ACC112 (cell line): ENCODE data around the gene PTPRE.

Experiments
- H2AFZ ChIP-seq: fragments of 200-600 bp; sonication (generic); one replicate; pipeline ENCODE4 v1.6.0; 2017; ENCODE audit warnings: antibody characterized with exemption, low read length; ENCODE audit not compliant: unreplicated experiment
- H3K27ac ChIP-seq: fragments of 200-600 bp; sonication (generic); 2 replicates; pipeline ENCODE4 v1.5.1; 2014; ENCODE audit warnings: low read depth, mild to moderate bottlenecking, antibody characterized with exemption, low read length, moderate library complexity
- H3K27me3 ChIP-seq: fragments of 200-600 bp; sonication (generic); 2 replicates; pipeline ENCODE4 v1.6.1; 2014; ENCODE audit warnings: mild to moderate bottlenecking, antibody characterized with exemption, low read length, moderate library complexity, mixed read lengths; ENCODE audit not compliant: insufficient read depth
- H3K36me3 ChIP-seq: fragments of 200-600 bp; sonication (generic); 2 replicates; pipeline ENCODE4 v1.6.1; 2016; ENCODE audit warnings: mild to moderate bottlenecking, antibody characterized with exemption, low read length, moderate library complexity, mixed read lengths; ENCODE audit not compliant: insufficient read depth
- H3K4me1 ChIP-seq: fragments of 200-600 bp; sonication (generic); one replicate; pipeline ENCODE4 v1.6.1; 2016; ENCODE audit warnings: low read length, mixed read lengths; ENCODE audit not compliant: insufficient read depth, unreplicated experiment, control insufficient read depth
- H3K4me3 ChIP-seq: fragments of 200-600 bp; sonication (generic); 2 replicates; pipeline ENCODE4 v1.5.1; 2014; ENCODE audit warnings: mild to moderate bottlenecking, low read depth, low read length
- H3K79me2 ChIP-seq: fragments of 200-600 bp; sonication (generic); one replicate; pipeline ENCODE4 v1.6.0; 2016; ENCODE audit warnings: low read length; ENCODE audit not compliant: control insufficient read depth, unreplicated experiment, insufficient read depth

Gene PTPRE

DNA sequence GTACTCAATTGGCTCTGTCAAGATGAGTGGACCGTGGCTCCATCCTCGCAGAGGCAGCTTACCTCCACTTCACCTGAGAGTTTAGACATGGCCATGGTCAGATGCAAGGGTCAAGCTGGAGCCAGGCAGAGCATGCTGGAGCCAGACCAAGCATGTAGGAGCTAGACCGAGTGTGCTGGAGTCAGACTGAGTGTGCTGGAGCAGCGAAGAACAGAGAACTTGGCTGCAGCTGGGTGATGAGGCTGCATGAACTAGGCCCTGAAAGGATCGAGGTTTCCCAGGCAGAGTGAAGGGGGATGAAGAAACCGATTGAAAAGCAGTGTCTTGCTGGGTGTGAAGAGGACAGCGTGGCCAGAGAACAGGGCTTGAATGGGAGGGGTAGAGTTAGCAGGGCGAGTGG, 133.2 kb downstream of the PTPRE start:
- H3K4me1 ChIP-seq, result peaks cover 9% of the 10 kb centered on the region
- no peaks in the 10 kb centered on the region for H3K36me3 ChIP-seq
- H2AFZ ChIP-seq, result no peak overlapping the region
- H3K79me2 ChIP-seq, result no peaks in the 10 kb centered on the region
- no peak overlapping the region for H3K27ac ChIP-seq
- no peak overlapping the region for H3K4me3 ChIP-seq
- H3K27me3 ChIP-seq, result no peaks in the 10 kb centered on the region

GRCh38 chr10:128040681-128041080, 133.8 kb downstream of the PTPRE start:
- Histone ChIP-seq H3K27ac (no peak overlapping the region), H3K4me1 (peaks cover 9% of the 10 kb centered on the region), H3K36me3 (no peaks in the 10 kb centered on the region), H3K4me3 (no peak overlapping the region), H3K27me3 (no peaks in the 10 kb centered on the region), H2AFZ (no peak overlapping the region), H3K79me2 (no peaks in the 10 kb centered on the region)

DNA sequence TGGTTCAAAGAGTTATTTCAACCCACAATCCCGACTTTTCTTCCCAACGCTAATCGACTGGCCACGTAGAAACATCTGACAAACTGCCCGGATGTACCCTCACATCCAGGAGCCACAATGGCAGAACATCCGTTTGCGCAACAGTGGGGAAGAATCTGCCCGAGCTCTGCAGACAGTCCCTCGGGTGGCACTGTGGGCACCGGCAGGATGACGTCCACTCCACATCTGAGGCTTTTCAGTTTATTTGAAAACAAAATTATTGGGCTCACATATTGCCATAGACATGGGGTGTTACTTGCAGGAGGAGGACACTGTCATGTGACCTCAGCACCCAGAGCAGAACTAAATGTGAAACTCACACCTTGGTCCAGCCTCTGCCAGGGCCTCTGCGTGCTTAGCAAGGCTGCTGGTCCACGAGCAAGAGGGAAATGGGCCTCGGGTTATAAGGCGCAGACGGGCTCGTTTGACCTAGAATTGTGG, 135.3 kb downstream of the PTPRE start:
- H3K27me3 ChIP-seq, result no peaks in the 10 kb centered on the region
- H3K36me3 ChIP-seq, result no peaks in the 10 kb centered on the region
- no peak overlapping the region for H2AFZ ChIP-seq
- no peak overlapping the region for H3K27ac ChIP-seq
- no peak overlapping the region for H3K4me3 ChIP-seq
- H3K79me2 ChIP-seq, result no peaks in the 10 kb centered on the region
- H3K4me1 ChIP-seq, result peaks cover 4% of the 10 kb centered on the region

DNA sequence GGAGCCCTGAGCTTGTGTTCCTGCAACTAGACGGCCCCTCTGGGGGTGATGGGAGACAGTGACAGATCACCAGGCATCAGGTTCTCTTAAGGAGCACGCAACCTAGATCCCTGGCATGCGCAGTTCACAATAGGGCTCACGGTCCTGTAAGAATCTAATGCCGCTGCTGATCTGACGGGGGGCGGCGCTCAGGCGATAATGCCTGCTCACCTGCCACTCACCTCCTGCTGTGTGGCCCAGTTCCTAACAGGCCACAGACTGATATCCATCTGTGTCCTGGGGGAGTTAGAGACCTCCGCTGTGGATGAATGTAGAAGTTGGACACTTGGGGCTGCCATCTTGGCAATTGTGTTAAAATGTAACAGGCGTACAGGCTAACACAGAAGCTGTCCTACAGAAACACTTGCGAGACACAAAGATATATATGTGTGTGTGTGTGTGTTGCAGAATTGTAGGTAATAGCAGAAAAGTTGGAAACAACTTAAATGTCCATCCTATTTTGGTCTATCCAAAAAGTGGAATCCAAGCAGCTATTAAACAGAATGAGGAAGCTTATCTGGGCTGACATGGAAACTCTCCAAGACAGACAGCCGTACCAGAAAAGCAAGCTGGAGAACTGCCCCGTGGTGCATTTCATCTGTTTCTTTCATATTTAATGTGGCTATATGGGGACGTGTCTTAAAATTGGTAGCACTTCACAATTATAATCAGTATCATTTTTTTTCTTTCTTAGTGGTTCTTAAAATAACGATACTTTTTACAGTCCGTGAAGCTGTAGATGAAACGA, 136.5 kb downstream of the PTPRE start:
- Histone ChIP-seq H3K27me3 (no peaks in the 10 kb centered on the region), H3K27ac (no peak overlapping the region), H3K4me3 (no peak overlapping the region), H3K4me1 (peaks cover 4% of the 10 kb centered on the region), H3K79me2 (no peaks in the 10 kb centered on the region), H2AFZ (no peak overlapping the region), H3K36me3 (no peaks in the 10 kb centered on the region)

- no peaks in the 10 kb centered on the region for H3K36me3 ChIP-seq
- H3K27ac ChIP-seq, result no peak overlapping the region
- H2AFZ ChIP-seq, result no peak overlapping the region
- no peaks in the 10 kb centered on the region for H3K27me3 ChIP-seq
- no peak overlapping the region for H3K4me3 ChIP-seq
- peaks cover 4% of the 10 kb centered on the region for H3K4me1 ChIP-seq
- H3K79me2 ChIP-seq, result no peaks in the 10 kb centered on the region
Measured at GRCh38 chr10:128044186-128044585, 137.3 kb downstream of the PTPRE start.

DNA sequence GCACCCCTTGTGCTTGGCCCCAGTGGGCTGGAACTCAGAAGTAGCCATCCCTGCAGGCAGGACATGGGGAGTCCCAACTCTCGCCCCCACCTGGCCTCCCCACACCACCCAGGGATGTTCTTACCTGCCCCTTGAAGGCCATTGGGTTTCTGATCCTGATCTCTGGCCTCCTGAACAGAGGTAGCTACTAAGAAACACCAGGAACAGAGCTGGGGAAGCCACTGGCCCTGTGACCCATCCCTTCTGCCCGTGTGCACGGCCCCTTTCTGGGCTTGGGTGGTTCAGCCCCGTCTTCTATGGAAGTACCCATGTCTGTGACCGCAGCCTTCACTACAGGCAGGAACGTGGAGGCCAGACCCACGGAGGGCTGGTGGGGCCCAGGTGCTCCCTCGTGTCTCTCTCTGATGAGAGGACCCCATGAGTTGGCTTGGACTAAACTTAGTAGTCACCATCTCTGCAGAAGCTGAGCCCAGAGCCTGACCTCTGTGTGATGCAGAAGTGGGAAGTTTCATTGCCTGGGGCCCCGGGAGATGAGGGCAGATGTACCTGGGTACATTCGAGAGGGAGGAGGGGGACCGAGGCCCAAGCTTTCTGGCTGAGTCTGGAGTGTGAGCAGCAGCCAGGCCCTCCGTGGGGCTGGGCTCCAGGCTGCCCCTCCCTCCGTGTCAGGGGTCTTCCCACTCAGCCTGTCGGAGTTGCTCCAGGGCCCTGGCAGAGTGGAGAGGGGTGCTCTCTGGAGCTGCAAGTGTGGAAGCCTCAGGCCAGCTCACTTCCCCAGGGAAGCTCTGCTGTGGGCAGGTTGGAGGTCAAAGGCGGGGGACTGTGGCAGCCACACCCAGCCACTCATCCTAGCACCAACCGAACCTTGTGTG, 138.3 kb downstream of the PTPRE start:
- no peak overlapping the region for H2AFZ ChIP-seq
- H3K79me2 ChIP-seq, result no peaks in the 10 kb centered on the region
- H3K4me3 ChIP-seq, result no peak overlapping the region
- H3K27ac ChIP-seq, result no peak overlapping the region
- H3K27me3 ChIP-seq, result no peaks in the 10 kb centered on the region
- H3K36me3 ChIP-seq, result no peaks in the 10 kb centered on the region
- H3K4me1 ChIP-seq, result peaks cover 4% of the 10 kb centered on the region

GRCh38 chr10:128045833-128046120, 138.9 kb downstream of the PTPRE start:
- Histone ChIP-seq H3K27ac (no peak overlapping the region), H3K36me3 (no peaks in the 10 kb centered on the region), H3K79me2 (no peaks in the 10 kb centered on the region), H3K27me3 (no peaks in the 10 kb centered on the region), H3K4me1 (peaks cover 7% of the 10 kb centered on the region), H2AFZ (no peak overlapping the region), H3K4me3 (no peak overlapping the region)

DNA sequence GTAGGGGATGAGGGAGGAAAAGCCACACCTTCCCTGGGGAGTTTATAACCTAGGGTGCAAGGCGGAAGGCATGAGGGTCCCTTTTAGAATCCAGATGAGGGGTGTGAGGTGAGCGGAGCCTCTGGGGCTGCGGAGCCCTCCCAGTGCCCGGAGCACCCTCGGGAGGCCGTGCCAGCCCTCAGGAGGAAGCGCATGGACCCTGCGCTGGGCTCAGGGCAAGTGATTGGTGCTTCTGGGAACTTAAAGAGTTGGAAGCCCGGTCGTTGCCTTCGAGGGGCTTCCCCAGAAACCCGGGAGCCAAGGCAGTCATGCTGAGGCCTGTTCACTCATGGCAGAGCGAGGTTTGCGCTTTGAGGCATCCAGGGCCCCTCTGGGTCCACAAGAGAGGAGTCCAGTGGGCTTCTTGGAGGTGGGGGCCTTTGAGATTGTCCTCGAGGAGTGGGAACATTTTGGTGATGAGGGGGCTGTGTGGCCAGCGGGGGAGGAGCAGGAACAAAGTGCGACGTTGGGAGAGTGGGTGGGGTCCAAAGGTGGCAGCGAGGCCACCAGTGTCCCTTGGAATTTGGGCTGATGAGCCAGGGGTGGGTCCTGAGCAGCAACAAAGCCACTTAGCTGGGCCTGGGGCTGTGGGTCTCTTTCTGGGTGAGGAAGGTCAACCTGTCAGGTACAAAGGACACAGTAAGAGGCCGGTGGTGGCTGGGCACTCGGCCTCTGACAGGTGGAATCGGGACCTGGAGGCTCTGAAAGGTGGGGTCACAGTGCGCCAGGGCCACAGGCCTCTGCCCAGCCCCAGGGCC, 139.5 kb downstream of the PTPRE start:
- H3K4me3 ChIP-seq, result no peak overlapping the region
- H3K27me3 ChIP-seq, result no peaks in the 10 kb centered on the region
- H3K36me3 ChIP-seq, result no peaks in the 10 kb centered on the region
- H3K79me2 ChIP-seq, result no peaks in the 10 kb centered on the region
- H2AFZ ChIP-seq, result no peak overlapping the region
- peaks cover 9% of the 10 kb centered on the region for H3K4me1 ChIP-seq
- no peak overlapping the region for H3K27ac ChIP-seq

- H3K36me3 ChIP-seq, result no peaks in the 10 kb centered on the region
- no peak overlapping the region for H3K27ac ChIP-seq
- no peak overlapping the region for H2AFZ ChIP-seq
- H3K27me3 ChIP-seq, result no peaks in the 10 kb centered on the region
- H3K4me3 ChIP-seq, result no peak overlapping the region
- peaks cover 9% of the 10 kb centered on the region for H3K4me1 ChIP-seq
- H3K79me2 ChIP-seq, result no peaks in the 10 kb centered on the region
Measured at GRCh38 chr10:128046953-128047290, 140.0 kb downstream of the PTPRE start.

GRCh38 chr10:128047351-128047750, 140.4 kb downstream of the PTPRE start:
- Histone ChIP-seq H3K79me2 (no peaks in the 10 kb centered on the region), H3K27me3 (no peaks in the 10 kb centered on the region), H3K4me1 (peaks cover 9% of the 10 kb centered on the region), H3K36me3 (no peaks in the 10 kb centered on the region), H3K27ac (no peak overlapping the region), H2AFZ (no peak overlapping the region), H3K4me3 (no peak overlapping the region)
